Stimulated activated CD8-positive, alpha-beta memory T cell treated with anti-CD3 and anti-CD28 coated beads, Interleukin-4, amount 100 ng/mL, for 4 hours (primary cell): ENCODE measurements around the gene EML3.
"Not testable (repeated sequence)": the region's sequence is repeated elsewhere in the genome, so short reads cannot be mapped to it uniquely, and the experiment has no call there.

Experiments
- DNase-seq, 2 donors: peaks; one replicate each; pipeline ENCODE4 v3.0.0-alpha.2; 2020; ENCODE audit warnings: low read depth in 2 of 2, low spot score in 1 of 2

The EML3 gene

GRCh38 chr11:62599901-62600300 is 12.7 kb downstream of the EML3 start:
- DNase-seq, result no peak

GRCh38 chr11:62599069-62599696 is 13.4 kb downstream of the EML3 start:
- DNase-seq, result peak; percentile 87 to 90

- no peak for DNase-seq
Observed at GRCh38 chr11:62595124-62595523, 17.5 kb downstream of the EML3 start.

GRCh38 chr11:62593434-62594044 is 19.0 kb downstream of the EML3 start:
- DNase-seq, result peak; percentile 58 to 66

- DNase-seq, result no peak
Observed at GRCh38 chr11:62592989-62593421, 19.6 kb downstream of the EML3 start.

- DNase-seq, result no peak
Observed at GRCh38 chr11:62592146-62592815, 20.3 kb downstream of the EML3 start.

- DNase-seq, result peak; percentile 89 to 90
Observed at GRCh38 chr11:62591448-62592145, 21.0 kb downstream of the EML3 start, which contains the start of gene TUT1. Gene TUT1, minus strand, starts transcription at chr11:62591523. Its CDS starts 38 bp downstream, at chr11:62591485.

GRCh38 chr11:62588966-62589637 is 23.5 kb downstream of the EML3 start:
- no peak for DNase-seq

GRCh38 chr11:62585356-62585755 is 27.2 kb downstream of the EML3 start:
- not testable (repeated sequence) for DNase-seq

- not testable (repeated sequence) for DNase-seq
Observed at GRCh38 chr11:62581735-62582134, 30.8 kb downstream of the EML3 start.

GRCh38 chr11:62580959-62581715 is 31.4 kb downstream of the EML3 start:
- no peak for DNase-seq

- DNase-seq, result no peak
Observed at GRCh38 chr11:62579252-62579651, 33.3 kb downstream of the EML3 start.

GRCh38 chr11:62578541-62578940 is 34.0 kb downstream of the EML3 start:
- DNase-seq, result no peak

- DNase-seq, result no peak
Observed at GRCh38 chr11:62577046-62577714, 35.4 kb downstream of the EML3 start.

- DNase-seq, result no peak
Observed at GRCh38 chr11:62575837-62576236, 36.7 kb downstream of the EML3 start.

GRCh38 chr11:62575156-62575555 is 37.4 kb downstream of the EML3 start:
- no peak for DNase-seq

GRCh38 chr11:62574363-62575071 is 38.1 kb downstream of the EML3 start:
- no peak for DNase-seq

- peak; percentile 94 to 97 for DNase-seq
Observed at GRCh38 chr11:62573592-62574362, 38.8 kb downstream of the EML3 start, which contains the start of gene EEF1G. Gene EEF1G, minus strand, starts transcription at chr11:62573891. Its CDS starts 49 bp downstream, at chr11:62573842.
